NCI-H748 (cell line): ENCODE data around the gene SBK1.
"Not testable (repeated sequence)": the region's sequence is repeated elsewhere in the genome, so short reads cannot be mapped to it uniquely, and the experiment has no call there.

Experiments used
- DNase-seq: peaks from one replicate; lab custom pipeline; 2025; ENCODE audit not compliant: unreplicated experiment; lab: John Stamatoyannopoulos, UW

Gene SBK1

DNA sequence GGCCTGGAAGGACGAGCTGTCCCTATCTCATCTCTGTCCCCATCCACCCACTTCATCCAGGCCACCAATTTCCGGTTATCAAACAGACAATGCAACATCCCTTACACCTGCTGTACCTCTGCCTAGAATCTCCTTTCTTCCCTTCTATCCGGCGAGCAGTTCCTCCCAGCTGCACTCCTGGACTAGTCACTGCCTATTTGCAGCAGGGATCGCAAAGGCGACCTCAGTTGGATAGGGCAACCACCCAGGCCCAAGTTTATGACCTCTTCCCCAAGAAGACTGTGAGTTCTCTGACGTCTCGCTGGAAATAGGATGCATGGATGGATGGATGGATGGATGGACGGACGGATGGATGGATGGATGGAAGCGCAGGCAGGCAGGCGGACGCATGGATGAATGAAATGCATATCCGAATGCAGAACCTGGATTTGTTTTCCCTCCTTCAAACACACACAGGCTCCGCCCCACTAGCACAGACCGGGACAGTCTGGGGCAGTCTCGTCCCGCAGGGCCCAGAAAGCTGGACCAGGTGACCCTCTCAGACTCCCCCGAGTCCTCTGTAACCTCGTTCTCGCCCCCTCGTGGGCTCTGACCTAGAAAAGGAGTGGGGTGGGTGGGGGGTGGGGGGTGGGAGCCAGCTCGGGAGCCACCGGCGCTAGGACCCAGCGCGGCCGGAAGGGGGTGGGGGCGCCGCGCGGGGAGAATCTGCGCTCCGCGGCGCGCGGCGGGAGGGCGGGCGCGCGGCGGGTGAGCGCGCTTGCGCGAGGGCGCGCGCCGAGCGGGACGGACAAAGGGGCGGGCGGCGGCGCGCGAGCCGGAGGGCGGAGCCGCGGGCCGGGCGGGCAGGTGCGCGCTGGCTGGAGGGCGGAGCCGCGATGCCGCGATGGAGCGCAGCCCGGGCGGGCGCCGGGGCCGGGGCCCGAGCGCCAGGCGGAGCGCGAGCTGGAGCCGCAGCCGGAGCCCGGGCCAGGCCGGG is at the start of gene SBK1:
Gene SBK1 (plus strand): TSS at position 875 of the 976 bp plus-strand sequence. CDS start 24,867 bp downstream, outside the sequence.
- peak; percentile 87 for DNase-seq

- DNase-seq: not testable (repeated sequence)
Measured at GRCh38 chr16:28249483-28249882, 42.8 kb upstream of the SBK1 start.

- DNase-seq: no peak
Measured at GRCh38 chr16:28250999-28251398, 41.3 kb upstream of the SBK1 start.

DNA sequence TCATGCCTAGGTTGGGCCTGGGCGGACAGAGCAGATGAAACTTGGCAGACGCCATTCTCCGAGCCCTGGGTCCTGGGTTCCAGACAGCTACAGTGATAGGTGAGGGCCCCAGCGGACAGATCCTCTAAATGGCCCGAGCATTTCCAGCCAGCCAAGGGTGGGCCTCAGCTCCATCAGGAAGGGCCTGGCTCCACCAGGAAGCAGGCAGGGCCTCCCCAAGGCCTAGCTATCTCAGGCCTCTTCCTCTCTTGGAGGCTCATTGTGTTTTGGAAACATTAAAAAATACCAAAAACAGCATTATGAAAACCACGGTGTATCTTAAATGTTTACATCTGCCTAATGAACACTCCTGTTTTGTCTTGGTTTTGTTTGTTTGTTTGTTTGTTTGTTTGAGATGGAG is 38.2 kb upstream of the SBK1 start:
- no peak for DNase-seq

DNA sequence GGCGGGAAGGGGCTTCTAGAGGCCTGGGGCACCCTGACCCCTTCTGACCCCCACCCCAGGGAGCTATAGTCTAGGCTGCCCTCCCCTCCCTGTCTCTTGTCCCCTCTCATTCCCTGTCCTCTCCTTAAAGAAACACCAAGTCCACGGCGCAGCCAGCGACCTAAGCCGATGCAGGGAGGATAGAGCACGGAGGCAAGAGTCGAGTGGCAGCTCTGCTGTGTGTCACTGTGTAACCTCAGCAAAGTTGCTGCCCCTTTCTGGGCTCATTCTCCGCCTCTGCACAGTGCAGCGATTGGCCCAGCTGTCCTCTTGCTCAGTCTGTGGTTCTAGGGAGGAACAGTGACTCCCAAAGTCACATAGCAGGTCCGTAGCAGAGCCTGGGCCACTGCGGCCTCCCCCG is 36.5 kb upstream of the SBK1 start:
- no peak for DNase-seq

DNA sequence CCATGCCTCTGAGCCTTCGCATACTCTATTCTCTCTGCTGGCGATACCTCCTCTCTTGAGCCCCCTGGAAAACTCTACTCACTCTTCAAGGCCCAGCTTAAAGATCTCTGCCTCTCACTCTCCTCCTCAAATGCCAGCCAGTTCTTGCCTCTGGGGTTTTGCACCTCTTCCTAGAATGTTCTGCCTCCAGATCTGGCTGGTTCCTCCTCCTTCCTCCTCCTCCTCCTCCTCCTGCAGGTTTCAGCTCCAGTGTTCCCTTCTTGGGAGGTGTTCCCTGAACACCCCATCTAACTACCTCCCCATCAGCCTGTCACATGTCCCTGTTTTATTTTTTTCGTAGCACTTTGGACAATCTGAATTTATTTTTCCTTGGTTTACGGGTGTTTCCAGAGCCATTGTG is 35.1 kb upstream of the SBK1 start:
- DNase-seq: no peak

- DNase-seq: no peak
Measured at GRCh38 chr16:28258567-28258966, 33.8 kb upstream of the SBK1 start.

DNA sequence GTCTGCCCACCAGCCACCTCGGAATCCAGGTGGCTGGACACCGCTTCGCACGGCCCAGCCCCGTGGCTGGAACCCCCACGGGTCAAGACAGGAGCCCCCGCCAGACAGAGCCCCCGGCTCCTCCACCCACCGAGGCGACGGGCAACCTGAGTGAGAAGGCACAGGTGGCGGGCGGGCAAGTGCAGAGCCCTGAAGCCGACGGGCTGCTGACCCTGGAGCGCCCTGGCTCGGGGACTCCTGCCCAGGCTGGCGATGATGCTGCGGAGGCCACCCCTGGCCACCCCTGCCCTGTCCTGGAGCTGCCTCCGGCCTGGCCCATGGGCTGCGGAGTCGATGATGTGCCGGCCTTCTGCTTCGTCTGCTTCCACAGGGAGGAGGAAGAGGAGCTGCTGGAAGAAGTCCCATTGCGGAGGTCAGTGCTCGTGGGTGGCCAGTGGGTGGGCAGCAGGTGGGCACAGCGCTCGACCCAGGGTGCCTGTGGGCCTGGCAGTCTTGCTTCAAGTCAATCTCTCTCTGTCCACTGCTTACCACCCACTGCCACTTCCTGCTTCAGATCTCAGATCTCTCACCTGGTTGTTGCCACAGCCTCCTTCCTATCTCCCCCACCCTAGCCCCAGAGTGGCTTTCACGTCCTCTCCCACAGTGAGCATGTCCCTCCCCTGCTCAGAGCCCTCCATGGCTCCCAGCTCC is 33.1 kb upstream of the SBK1 start:
- DNase-seq: no peak

GRCh38 chr16:28259781-28260150 is 32.6 kb upstream of the SBK1 start:
- DNase-seq: no peak

DNA sequence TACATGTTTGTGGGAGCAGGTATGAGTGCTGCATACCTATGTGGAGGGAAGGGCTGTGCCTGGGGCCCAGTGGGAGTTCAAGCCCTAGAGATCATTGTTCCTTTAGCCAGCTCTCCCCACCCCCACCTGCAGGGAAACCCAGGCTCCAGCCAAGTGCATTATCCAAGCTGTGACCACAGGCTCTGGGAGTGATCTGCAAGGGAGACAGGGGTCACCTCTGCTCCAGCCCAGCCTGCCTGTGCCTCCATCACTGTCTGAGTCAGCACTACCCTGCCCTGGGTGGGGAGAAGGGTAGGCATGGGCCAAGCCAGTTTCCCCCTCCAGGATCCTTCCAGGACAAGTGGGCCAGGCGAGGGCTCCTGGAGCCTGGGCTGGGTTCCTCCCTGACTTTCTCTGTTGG is 32.1 kb upstream of the SBK1 start:
- no peak for DNase-seq

GRCh38 chr16:28261942-28262341 is 30.4 kb upstream of the SBK1 start:
- DNase-seq: no peak

DNA sequence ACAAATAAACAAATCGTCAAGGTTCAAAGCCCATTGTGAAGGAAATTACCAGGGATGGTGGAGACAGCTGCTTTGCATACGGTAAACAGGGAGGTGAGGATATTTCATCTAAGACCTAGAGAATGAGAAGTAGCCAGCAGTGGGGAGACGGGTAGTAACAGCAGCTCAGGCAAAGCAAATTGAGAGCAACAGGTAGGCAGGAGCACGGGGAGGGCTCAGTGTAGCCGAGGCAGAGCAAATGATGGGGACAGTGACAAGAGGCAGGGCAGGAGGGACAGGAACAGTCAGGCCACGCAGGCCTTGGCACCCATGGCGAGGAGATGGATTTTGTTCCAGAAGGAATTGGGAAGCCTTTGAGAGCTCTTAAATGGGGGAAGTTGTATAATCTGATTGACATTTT is 29.0 kb upstream of the SBK1 start:
- no peak for DNase-seq

DNA sequence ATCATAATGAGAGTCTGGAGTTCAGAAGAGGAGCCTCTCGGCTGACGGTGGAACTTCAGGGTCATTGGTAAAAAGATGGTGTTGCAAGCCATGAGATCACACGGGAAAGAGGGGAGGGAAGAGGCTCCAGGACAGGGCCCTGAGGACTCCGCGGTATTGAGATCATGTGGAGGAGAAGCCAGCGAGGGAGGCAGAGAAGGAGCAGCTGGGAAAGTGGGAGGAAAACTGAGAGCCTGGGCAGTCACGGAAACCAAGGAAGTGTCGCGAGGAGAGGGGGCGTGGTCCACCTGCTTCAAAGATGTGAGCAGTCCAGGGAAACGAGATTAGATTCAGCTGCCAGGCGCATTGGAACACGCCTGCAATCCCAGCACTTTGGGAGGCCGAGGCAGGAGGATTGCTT is 27.7 kb upstream of the SBK1 start:
- no peak for DNase-seq

- DNase-seq: no peak
Measured at GRCh38 chr16:28265822-28266221, 26.5 kb upstream of the SBK1 start.

GRCh38 chr16:28267356-28267755 is 25.0 kb upstream of the SBK1 start:
- no peak for DNase-seq

- no peak for DNase-seq
Measured at GRCh38 chr16:28273511-28273910, 18.8 kb upstream of the SBK1 start.

- DNase-seq: no peak
Measured at GRCh38 chr16:28274676-28275075, 17.6 kb upstream of the SBK1 start.

- no peak for DNase-seq
Measured at GRCh38 chr16:28276301-28276700, 16.0 kb upstream of the SBK1 start.

DNA sequence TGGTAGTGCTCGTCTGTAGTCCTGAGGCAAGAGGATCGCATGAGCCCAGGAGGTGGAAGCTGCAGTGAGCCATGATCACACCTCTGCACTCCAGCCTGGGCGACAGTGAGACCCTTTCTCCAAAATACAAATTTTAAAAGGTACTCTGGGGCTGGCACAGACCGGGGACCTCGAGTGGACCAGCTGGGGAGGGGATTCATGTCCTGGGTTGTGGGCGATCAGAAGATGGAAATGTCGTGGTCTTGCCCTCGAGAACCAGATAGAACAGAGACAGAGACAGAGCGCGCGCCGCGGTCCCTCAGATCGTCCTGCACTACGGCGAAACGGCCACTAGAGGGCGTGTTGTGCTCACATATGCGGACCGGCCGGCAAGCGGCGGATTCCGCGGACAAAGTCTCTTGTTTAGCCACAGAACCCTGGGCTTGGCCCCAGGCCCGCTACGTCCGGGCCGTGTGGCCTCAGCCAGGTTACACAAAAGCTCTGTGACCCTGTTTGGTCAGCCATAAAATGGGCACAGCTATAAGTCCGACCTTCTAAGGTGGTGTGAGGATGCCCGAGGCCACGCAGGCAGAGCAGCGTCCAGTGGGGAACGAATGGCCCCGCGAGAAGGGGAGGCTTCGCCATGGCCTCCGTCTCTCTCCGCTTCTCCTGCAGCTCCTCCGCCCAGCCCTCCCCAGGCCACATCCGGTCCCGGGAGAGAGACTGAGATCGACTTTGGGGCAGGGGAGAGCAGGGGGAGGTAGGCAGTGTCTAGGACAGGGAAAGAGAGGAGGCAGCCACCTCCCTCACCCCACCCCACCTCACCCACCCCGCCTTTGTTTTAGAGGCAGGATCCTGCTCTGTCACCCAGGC is 14.6 kb upstream of the SBK1 start:
- DNase-seq: peak; percentile 81

DNA sequence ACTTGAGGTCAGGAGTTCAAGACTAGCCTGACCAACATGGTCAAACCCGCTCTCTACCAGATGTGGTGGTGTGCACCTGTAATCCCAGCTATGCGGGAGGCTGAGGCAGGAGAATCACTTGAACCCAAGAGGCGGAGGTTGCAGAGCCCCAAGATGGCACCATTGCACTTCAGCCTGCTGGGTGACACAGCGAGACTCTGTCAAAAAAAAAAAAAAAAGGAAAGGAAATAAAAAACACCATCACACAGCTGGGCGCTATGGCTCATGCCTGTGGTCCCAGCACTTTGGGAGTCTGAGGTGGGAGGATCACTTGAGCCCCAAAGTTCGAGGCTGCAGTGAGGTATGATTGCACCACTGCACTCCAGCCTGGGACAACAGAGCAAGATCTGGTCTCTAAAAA is 13.3 kb upstream of the SBK1 start:
- no peak for DNase-seq
